GM23338 (cell line): Measurements from ENCODE around the gene HSH2D. TPM values are rescaled to one million over a fixed set of nuclear protein-coding genes. Genes with fewer than 3 reads are reported as not detected.

Experiments
- ATAC-seq: fragments of 200-7000 bp; cut with Tn5 transposase; 3 replicates; pipeline ENCODE4 v1.9.1; 2020
- DNase-seq: peaks from one replicate; pipeline ENCODE4 v3.0.0-alpha.2; 2015; ENCODE audit warnings: low spot score
- H2AFZ ChIP-seq: fragments of 200-600 bp; sonication (generic); 2 replicates; pipeline ENCODE4 v1.8.0; 2016; ENCODE audit warnings: antibody characterized with exemption, mild to moderate bottlenecking, moderate library complexity
- H3F3A ChIP-seq: fragments of 200-600 bp; sonication (generic); replicated peaks from 2 replicates; pipeline ENCODE4 v1.8.0; 2017; ENCODE audit warnings: antibody characterized with exemption, mixed run types, low read depth
- H3K27ac ChIP-seq: fragments of 200-600 bp; sonication (generic); 2 replicates; pipeline ENCODE4 v1.6.1; 2016; ENCODE audit warnings: low read depth
- H3K27me3 ChIP-seq: fragments of 200-600 bp; sonication (generic); 2 replicates; pipeline ENCODE4 v1.8.0; 2016; ENCODE audit warnings: mild to moderate bottlenecking, mixed run types, moderate library complexity; ENCODE audit not compliant: insufficient read depth
- H3K36me3 ChIP-seq: fragments of 200-600 bp; sonication (generic); 2 replicates; pipeline ENCODE4 v1.8.0; 2016; ENCODE audit warnings: mild to moderate bottlenecking; ENCODE audit not compliant: insufficient read depth
- H3K4me1 ChIP-seq: fragments of 200-600 bp; sonication (generic); 2 replicates; pipeline ENCODE4 v1.8.0; 2016; ENCODE audit warnings: mild to moderate bottlenecking, moderate library complexity; ENCODE audit not compliant: insufficient read depth
- H3K4me2 ChIP-seq: fragments of 200-600 bp; sonication (generic); 2 replicates; pipeline ENCODE4 v1.7.1; 2017; ENCODE audit warnings: mixed run types
- H3K4me3 ChIP-seq: fragments of 200-600 bp; sonication (generic); 2 replicates; pipeline ENCODE4 v1.6.1; 2016; ENCODE audit warnings: mixed run types
- H3K79me2 ChIP-seq: fragments of 200-600 bp; sonication (generic); replicated peaks from 2 replicates; pipeline ENCODE4 v1.8.0; 2017; ENCODE audit warnings: mild to moderate bottlenecking; ENCODE audit not compliant: insufficient read depth
- H3K9me2 ChIP-seq: fragments of 200-600 bp; sonication (generic); 2 replicates; pipeline ENCODE4 v1.8.0; 2017; ENCODE audit not compliant: insufficient read depth
- H4K20me1 ChIP-seq: fragments of 200-600 bp; sonication (generic); replicated peaks from 2 replicates; pipeline ENCODE4 v1.8.0; 2017; ENCODE audit warnings: mild to moderate bottlenecking; ENCODE audit not compliant: insufficient read depth
- H3K27ac Mint-ChIP-seq: 2 replicates; pipeline ENCODE4 v1.8.0; 2020; ENCODE audit warnings: inconsistent platforms, mild to moderate bottlenecking, moderate library complexity, mixed read lengths
- H3K27me3 Mint-ChIP-seq: 3 replicates; pipeline ENCODE4 v1.8.0; 2022; ENCODE audit warnings: low read depth, mild to moderate bottlenecking, moderate library complexity, mixed read lengths, inconsistent platforms; ENCODE audit not compliant: insufficient read depth, poor library complexity
- H3K36me3 Mint-ChIP-seq: 3 replicates; pipeline ENCODE4 v1.8.0; 2021; ENCODE audit warnings: low read depth, mild to moderate bottlenecking, inconsistent platforms, moderate library complexity, mixed read lengths
- H3K4me1 Mint-ChIP-seq: 3 replicates; pipeline ENCODE4 v1.8.0; 2020; ENCODE audit warnings: mild to moderate bottlenecking, inconsistent platforms, mixed read lengths
- H3K4me3 Mint-ChIP-seq: 3 replicates; pipeline ENCODE4 v1.8.0; 2021; ENCODE audit warnings: moderate library complexity, mild to moderate bottlenecking, inconsistent platforms, mixed read lengths
- H3K9me3 Mint-ChIP-seq: 3 replicates; pipeline ENCODE4 v1.8.0; 2020; ENCODE audit warnings: moderate library complexity, mild to moderate bottlenecking, inconsistent platforms, mixed read lengths
- CREB1 ChIP-seq: fragments of 250-450 bp; sonication (Bioruptor Pico); IDR thresholded peaks from 2 replicates; pipeline ENCODE4 v1.5.0; 2020; ENCODE audit warnings: low read depth, mild to moderate bottlenecking, moderate library complexity
- EZH2 ChIP-seq: fragments of 200-600 bp; sonication (generic); IDR thresholded peaks from one replicate; pipeline ENCODE4 v1.8.0; 2017; ENCODE audit warnings: antibody characterized with exemption, mild to moderate bottlenecking, low read depth; ENCODE audit not compliant: unreplicated experiment
- EZH2phosphoT487 ChIP-seq: fragments of 200-600 bp; sonication (generic); IDR thresholded peaks from one replicate; pipeline ENCODE4 v1.8.1; 2018; ENCODE audit warnings: antibody characterized with exemption; ENCODE audit not compliant: unreplicated experiment
- JUNB ChIP-seq: IDR thresholded peaks from one replicate; pipeline ENCODE4 v1.6.1; 2016; ENCODE audit warnings: antibody characterized with exemption; ENCODE audit not compliant: unreplicated experiment
- NANOG ChIP-seq: IDR thresholded peaks from 2 replicates; pipeline ENCODE4 v1.6.1; 2016; ENCODE audit warnings: antibody characterized with exemption, borderline replicate concordance
- POLR2AphosphoS5 ChIP-seq: IDR thresholded peaks from 2 replicates; pipeline ENCODE4 v1.6.1; 2016; ENCODE audit warnings: antibody characterized with exemption, low read depth
- STAT1 ChIP-seq: IDR thresholded peaks from one replicate; pipeline ENCODE4 v1.6.1; 2016; ENCODE audit warnings: antibody characterized with exemption; ENCODE audit not compliant: unreplicated experiment
- ZNF114 ChIP-seq: fragments of 250-450 bp; sonication (Bioruptor Pico); IDR thresholded peaks from 2 replicates; pipeline ENCODE4 v1.5.0; 2020; ENCODE audit warnings: mild to moderate bottlenecking, moderate library complexity
- ZNF331 ChIP-seq: fragments of 250-450 bp; sonication (Bioruptor Pico); IDR thresholded peaks from 2 replicates; pipeline ENCODE4 v1.5.0; 2020; ENCODE audit warnings: low read depth, mild to moderate bottlenecking, moderate library complexity
- polyA plus RNA-seq: library from polyadenylated mRNA; unstranded; fragments of >200 nt; fragmentation: Nextera tagmentation; extraction: Ambion mirVana; gene quantifications from 2 replicates; pipeline ENCODE4 v1.2.1, GENCODE V29; 2016
- total RNA-seq: library from RNA; depleted of rRNA; stranded (reverse); fragments of >200 nt; shearing (Covaris generic); gene quantifications from 2 replicates; pipeline ENCODE4 v1.2.3, GENCODE V29; 2014
- TF ChIP-seq, protein P1 (sequence below), 2 experiments: fragments of 200-600 bp in 1 of 2; sonication (generic) in 1 of 2; conservative IDR thresholded peaks; 2 replicates each; pipeline versions ENCODE4 v1.5.1 to v1.6.1; 2016 to 2017; ENCODE audit warnings: antibody characterized with exemption in 2 of 2, low read depth in 2 of 2, mild to moderate bottlenecking in 2 of 2, moderate library complexity in 1 of 2
- TF ChIP-seq, protein P2 (sequence below): IDR thresholded peaks from one replicate; pipeline ENCODE4 v1.6.1; 2018; ENCODE audit warnings: antibody characterized with exemption; ENCODE audit not compliant: unreplicated experiment
- TF ChIP-seq, protein P3 (sequence below): fragments of 250-450 bp; sonication (Bioruptor Pico); IDR thresholded peaks from 2 replicates; pipeline ENCODE4 v1.5.0; 2020; ENCODE audit warnings: mild to moderate bottlenecking, moderate library complexity

Gene HSH2D
- total and polyA plus RNA-seq, 2 experiments from 2014 or later: 0.81 to 1.4 TPM

DNA sequence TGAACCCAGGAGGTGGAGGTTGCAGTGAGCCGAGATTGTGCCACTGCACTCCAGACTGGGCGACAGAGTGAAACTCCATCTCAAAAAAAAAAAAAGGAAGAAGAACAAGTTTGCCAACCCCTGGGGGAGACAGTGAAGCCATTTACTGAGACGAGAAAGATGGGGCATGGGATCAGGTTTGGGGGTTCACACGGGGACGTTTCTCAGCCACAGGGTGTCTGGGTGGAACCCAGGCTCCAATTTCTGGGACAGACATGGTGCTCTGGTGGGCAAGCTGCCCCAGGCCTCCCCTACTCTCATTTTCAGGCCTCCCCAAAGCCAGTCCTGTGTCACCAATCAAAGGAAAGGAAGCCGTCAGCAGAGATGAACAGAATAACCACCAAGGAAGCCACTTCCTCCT is 13.4 kb downstream of the HSH2D start:
- Histone ChIP-seq H3K27ac (no peak overlapping the region), H4K20me1 (no peaks in the 10 kb centered on the region), H3K4me3 (no peak overlapping the region), H3K27me3 (no peaks in the 10 kb centered on the region), H3K36me3 (no peaks in the 10 kb centered on the region), H3K4me2 (no peak overlapping the region), H3K9me2 (no peaks in the 10 kb centered on the region), H3F3A (no peaks in the 10 kb centered on the region), H2AFZ (no peak overlapping the region), H3K79me2 (no peaks in the 10 kb centered on the region), H3K4me1 (no peaks in the 10 kb centered on the region)
- Mint-ChIP-seq H3K27me3 (peaks cover 11% of the 10 kb centered on the region), H3K27ac (no peak overlapping the region), H3K9me3 (peaks cover 4% of the 10 kb centered on the region; the same call in 1 of the 3 replicates), H3K36me3 (no peaks in the 10 kb centered on the region; the same call in 2 of the 3 replicates), H3K4me3 (no peak overlapping the region), H3K4me1 (no peaks in the 10 kb centered on the region)
- TF ChIP-seq EZH2: no peak
- no peak for TF ChIP-seq NANOG
- TF ChIP-seq, protein P1, sequence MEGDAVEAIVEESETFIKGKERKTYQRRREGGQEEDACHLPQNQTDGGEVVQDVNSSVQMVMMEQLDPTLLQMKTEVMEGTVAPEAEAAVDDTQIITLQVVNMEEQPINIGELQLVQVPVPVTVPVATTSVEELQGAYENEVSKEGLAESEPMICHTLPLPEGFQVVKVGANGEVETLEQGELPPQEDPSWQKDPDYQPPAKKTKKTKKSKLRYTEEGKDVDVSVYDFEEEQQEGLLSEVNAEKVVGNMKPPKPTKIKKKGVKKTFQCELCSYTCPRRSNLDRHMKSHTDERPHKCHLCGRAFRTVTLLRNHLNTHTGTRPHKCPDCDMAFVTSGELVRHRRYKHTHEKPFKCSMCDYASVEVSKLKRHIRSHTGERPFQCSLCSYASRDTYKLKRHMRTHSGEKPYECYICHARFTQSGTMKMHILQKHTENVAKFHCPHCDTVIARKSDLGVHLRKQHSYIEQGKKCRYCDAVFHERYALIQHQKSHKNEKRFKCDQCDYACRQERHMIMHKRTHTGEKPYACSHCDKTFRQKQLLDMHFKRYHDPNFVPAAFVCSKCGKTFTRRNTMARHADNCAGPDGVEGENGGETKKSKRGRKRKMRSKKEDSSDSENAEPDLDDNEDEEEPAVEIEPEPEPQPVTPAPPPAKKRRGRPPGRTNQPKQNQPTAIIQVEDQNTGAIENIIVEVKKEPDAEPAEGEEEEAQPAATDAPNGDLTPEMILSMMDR (conservative IDR thresholded peaks at IDR 0.05; ENCODE audit: low read depth in 2 of 2): no peak
- TF ChIP-seq ZNF114 (CRISPR knock-in tag): no peak
- TF ChIP-seq JUNB: no peak
- no peak for TF ChIP-seq CREB1 (CRISPR knock-in tag)
- no peak for TF ChIP-seq STAT1
- TF ChIP-seq, protein P2, sequence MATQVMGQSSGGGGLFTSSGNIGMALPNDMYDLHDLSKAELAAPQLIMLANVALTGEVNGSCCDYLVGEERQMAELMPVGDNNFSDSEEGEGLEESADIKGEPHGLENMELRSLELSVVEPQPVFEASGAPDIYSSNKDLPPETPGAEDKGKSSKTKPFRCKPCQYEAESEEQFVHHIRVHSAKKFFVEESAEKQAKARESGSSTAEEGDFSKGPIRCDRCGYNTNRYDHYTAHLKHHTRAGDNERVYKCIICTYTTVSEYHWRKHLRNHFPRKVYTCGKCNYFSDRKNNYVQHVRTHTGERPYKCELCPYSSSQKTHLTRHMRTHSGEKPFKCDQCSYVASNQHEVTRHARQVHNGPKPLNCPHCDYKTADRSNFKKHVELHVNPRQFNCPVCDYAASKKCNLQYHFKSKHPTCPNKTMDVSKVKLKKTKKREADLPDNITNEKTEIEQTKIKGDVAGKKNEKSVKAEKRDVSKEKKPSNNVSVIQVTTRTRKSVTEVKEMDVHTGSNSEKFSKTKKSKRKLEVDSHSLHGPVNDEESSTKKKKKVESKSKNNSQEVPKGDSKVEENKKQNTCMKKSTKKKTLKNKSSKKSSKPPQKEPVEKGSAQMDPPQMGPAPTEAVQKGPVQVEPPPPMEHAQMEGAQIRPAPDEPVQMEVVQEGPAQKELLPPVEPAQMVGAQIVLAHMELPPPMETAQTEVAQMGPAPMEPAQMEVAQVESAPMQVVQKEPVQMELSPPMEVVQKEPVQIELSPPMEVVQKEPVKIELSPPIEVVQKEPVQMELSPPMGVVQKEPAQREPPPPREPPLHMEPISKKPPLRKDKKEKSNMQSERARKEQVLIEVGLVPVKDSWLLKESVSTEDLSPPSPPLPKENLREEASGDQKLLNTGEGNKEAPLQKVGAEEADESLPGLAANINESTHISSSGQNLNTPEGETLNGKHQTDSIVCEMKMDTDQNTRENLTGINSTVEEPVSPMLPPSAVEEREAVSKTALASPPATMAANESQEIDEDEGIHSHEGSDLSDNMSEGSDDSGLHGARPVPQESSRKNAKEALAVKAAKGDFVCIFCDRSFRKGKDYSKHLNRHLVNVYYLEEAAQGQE: no peak
- TF ChIP-seq, protein P3, sequence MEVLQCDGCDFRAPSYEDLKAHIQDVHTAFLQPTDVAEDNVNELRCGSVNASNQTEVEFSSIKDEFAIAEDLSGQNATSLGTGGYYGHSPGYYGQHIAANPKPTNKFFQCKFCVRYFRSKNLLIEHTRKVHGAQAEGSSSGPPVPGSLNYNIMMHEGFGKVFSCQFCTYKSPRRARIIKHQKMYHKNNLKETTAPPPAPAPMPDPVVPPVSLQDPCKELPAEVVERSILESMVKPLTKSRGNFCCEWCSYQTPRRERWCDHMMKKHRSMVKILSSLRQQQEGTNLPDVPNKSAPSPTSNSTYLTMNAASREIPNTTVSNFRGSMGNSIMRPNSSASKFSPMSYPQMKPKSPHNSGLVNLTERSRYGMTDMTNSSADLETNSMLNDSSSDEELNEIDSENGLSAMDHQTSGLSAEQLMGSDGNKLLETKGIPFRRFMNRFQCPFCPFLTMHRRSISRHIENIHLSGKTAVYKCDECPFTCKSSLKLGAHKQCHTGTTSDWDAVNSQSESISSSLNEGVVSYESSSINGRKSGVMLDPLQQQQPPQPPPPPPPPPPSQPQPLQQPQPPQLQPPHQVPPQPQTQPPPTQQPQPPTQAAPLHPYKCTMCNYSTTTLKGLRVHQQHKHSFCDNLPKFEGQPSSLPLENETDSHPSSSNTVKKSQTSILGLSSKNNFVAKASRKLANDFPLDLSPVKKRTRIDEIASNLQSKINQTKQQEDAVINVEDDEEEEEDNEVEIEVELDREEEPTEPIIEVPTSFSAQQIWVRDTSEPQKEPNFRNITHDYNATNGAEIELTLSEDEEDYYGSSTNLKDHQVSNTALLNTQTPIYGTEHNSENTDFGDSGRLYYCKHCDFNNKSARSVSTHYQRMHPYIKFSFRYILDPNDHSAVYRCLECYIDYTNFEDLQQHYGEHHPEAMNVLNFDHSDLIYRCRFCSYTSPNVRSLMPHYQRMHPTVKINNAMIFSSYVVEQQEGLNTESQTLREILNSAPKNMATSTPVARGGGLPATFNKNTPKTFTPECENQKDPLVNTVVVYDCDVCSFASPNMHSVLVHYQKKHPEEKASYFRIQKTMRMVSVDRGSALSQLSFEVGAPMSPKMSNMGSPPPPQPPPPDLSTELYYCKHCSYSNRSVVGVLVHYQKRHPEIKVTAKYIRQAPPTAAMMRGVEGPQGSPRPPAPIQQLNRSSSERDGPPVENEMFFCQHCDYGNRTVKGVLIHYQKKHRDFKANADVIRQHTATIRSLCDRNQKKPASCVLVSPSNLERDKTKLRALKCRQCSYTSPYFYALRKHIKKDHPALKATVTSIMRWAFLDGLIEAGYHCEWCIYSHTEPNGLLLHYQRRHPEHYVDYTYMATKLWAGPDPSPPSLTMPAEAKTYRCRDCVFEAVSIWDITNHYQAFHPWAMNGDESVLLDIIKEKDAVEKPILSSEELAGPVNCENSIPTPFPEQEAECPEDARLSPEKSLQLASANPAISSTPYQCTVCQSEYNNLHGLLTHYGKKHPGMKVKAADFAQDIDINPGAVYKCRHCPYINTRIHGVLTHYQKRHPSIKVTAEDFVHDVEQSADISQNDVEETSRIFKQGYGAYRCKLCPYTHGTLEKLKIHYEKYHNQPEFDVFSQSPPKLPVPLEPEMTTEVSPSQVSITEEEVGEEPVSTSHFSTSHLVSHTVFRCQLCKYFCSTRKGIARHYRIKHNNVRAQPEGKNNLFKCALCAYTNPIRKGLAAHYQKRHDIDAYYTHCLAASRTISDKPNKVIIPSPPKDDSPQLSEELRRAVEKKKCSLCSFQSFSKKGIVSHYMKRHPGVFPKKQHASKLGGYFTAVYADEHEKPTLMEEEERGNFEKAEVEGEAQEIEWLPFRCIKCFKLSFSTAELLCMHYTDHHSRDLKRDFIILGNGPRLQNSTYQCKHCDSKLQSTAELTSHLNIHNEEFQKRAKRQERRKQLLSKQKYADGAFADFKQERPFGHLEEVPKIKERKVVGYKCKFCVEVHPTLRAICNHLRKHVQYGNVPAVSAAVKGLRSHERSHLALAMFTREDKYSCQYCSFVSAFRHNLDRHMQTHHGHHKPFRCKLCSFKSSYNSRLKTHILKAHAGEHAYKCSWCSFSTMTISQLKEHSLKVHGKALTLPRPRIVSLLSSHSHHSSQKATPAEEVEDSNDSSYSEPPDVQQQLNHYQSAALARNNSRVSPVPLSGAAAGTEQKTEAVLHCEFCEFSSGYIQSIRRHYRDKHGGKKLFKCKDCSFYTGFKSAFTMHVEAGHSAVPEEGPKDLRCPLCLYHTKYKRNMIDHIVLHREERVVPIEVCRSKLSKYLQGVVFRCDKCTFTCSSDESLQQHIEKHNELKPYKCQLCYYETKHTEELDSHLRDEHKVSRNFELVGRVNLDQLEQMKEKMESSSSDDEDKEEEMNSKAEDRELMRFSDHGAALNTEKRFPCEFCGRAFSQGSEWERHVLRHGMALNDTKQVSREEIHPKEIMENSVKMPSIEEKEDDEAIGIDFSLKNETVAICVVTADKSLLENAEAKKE: no peak
- no peak for TF ChIP-seq POLR2AphosphoS5
- TF ChIP-seq EZH2phosphoT487: no peak
- no peak for TF ChIP-seq ZNF331 (CRISPR knock-in tag)
- ATAC-seq (no peak), DNase-seq (no peak)
